ENCODE data around the gene CAMTA1.

The CAMTA1 gene

GRCh38 chr1:6963912-6964307 is 178.7 kb downstream of the CAMTA1 start:
- Histone ChIP-seq H3K79me2 (ENCODE audit: insufficient read depth, low read length) (no peaks in the 10 kb centered on the region), H3K27ac (ENCODE audit: low read length) (no peak overlapping the region), H2AFZ (ENCODE audit: low read depth, low read length) (no peak overlapping the region), H3K9me3 (ENCODE audit: insufficient read depth, low read length, severe bottlenecking) (no peaks in the 10 kb centered on the region), H3K4me2 (ENCODE audit: insufficient read depth, low read length) (no peak overlapping the region), H3K36me3 (ENCODE audit: insufficient read depth, low read length) (no peaks in the 10 kb centered on the region), H4K20me1 (ENCODE audit: insufficient read depth, low read length) (peaks cover 27% of the 10 kb centered on the region), H3K27me3 (ENCODE audit: insufficient read depth, low read length, poor library complexity) (peaks cover 14% of the 10 kb centered on the region), H3K9ac (ENCODE audit: low read depth, low read length) (no peak overlapping the region), H3K4me3 (ENCODE audit: low read depth in 1 of 2, low read length in 2 of 2) (no peak overlapping the region), H3K4me1 (ENCODE audit: insufficient read depth, low read length) (peaks cover 20% of the 10 kb centered on the region)
- ATAC-seq (ENCODE audit: insufficient read depth, low read depth) (no peak), DNase-seq (no peak)
- TF ChIP-seq CTCF (IDR thresholded peaks at IDR 0.05; ENCODE audit: borderline replicate concordance, extremely low read depth, low read length, poor library complexity, severe bottlenecking): no peak
- TF ChIP-seq EZH2 (IDR thresholded peaks at IDR 0.05; ENCODE audit: borderline replicate concordance, low read depth, low read length, severe bottlenecking): no peak

DNA sequence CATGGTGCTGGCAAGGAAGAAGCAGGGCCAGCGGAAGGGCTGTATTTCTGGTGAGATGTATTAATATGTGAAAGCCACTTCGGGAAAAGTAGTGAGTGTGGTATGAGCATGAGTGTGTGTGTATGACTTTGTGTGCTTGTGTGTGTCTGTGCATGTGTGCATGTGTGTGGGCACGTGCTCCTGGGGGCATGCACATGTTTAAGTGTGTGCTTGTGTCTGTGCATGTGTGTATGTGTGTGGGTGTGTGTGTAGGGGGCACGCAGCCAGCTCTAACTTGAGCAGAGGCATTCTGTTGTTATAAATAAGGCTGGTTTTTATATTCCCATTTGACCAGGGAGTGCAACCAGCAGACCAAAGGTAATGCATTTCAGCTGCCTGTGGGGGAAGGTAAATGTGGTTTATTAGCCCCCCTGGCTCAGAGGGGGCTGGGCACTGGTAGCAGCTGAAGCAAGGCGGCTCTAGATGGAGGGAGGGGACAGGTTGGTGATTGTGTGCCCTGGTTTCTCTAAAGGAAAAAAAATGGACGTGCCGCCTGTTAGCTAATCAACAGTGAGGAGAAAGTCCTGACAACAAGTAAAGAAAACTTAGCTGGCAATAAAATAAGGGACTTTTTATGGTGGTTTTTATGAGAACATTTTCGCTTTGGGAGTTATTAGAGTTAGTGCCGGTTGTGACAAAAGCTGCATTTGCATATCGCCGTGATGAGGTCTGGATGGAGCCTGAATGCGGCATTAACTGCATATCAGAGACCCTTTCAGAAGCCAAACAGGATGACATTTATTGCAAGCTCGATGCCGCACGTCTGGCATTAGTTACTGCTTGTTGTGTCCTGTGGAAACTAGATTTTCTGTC is 180.1 kb downstream of the CAMTA1 start:
- Histone ChIP-seq H3K9me3 (ENCODE audit: insufficient read depth, low read length, severe bottlenecking) (no peaks in the 10 kb centered on the region), H3K4me3 (ENCODE audit: low read depth in 1 of 2, low read length in 2 of 2) (no peak overlapping the region), H3K9ac (ENCODE audit: low read depth, low read length) (no peak overlapping the region), H3K27me3 (ENCODE audit: insufficient read depth, low read length, poor library complexity) (peaks cover 18% of the 10 kb centered on the region), H3K36me3 (ENCODE audit: insufficient read depth, low read length) (no peaks in the 10 kb centered on the region), H3K79me2 (ENCODE audit: insufficient read depth, low read length) (no peaks in the 10 kb centered on the region), H2AFZ (ENCODE audit: low read depth, low read length) (no peak overlapping the region), H3K27ac (ENCODE audit: low read length) (no peak overlapping the region), H4K20me1 (ENCODE audit: insufficient read depth, low read length) (peaks cover 33% of the 10 kb centered on the region), H3K4me1 (ENCODE audit: insufficient read depth, low read length) (peaks cover 30% of the 10 kb centered on the region), H3K4me2 (ENCODE audit: insufficient read depth, low read length) (no peak overlapping the region)
- DNase-seq: no peak
- ATAC-seq (ENCODE audit: insufficient read depth, low read depth): no peak
- TF ChIP-seq CTCF (IDR thresholded peaks at IDR 0.05; ENCODE audit: borderline replicate concordance, extremely low read depth, low read length, poor library complexity, severe bottlenecking): no peak
- no peak for TF ChIP-seq EZH2 (IDR thresholded peaks at IDR 0.05; ENCODE audit: borderline replicate concordance, low read depth, low read length, severe bottlenecking)

- no peak overlapping the region for H3K9ac ChIP-seq (ENCODE audit: low read depth, low read length)
- no peak overlapping the region for H3K4me3 ChIP-seq (ENCODE audit: low read depth in 1 of 2, low read length in 2 of 2)
- no peak overlapping the region for H3K4me2 ChIP-seq (ENCODE audit: insufficient read depth, low read length)
- peaks cover 33% of the 10 kb centered on the region for H4K20me1 ChIP-seq (ENCODE audit: insufficient read depth, low read length)
- peaks cover 18% of the 10 kb centered on the region for H3K27me3 ChIP-seq (ENCODE audit: insufficient read depth, low read length, poor library complexity)
- DNase-seq: no peak
- ATAC-seq (ENCODE audit: insufficient read depth, low read depth): no peak
- no peak overlapping the region for H3K27ac ChIP-seq (ENCODE audit: low read length)
- no peaks in the 10 kb centered on the region for H3K79me2 ChIP-seq (ENCODE audit: insufficient read depth, low read length)
- H2AFZ ChIP-seq (ENCODE audit: low read depth, low read length): no peak overlapping the region
- H3K36me3 ChIP-seq (ENCODE audit: insufficient read depth, low read length): no peaks in the 10 kb centered on the region
- H3K9me3 ChIP-seq (ENCODE audit: insufficient read depth, low read length, severe bottlenecking): no peaks in the 10 kb centered on the region
- TF ChIP-seq EZH2 (IDR thresholded peaks at IDR 0.05; ENCODE audit: borderline replicate concordance, low read depth, low read length, severe bottlenecking) (no peak), CTCF (IDR thresholded peaks at IDR 0.05; ENCODE audit: borderline replicate concordance, extremely low read depth, low read length, poor library complexity, severe bottlenecking) (no peak)
- peaks cover 30% of the 10 kb centered on the region for H3K4me1 ChIP-seq (ENCODE audit: insufficient read depth, low read length)
Observed at GRCh38 chr1:6965935-6966241, 180.6 kb downstream of the CAMTA1 start.

Data from DND-41 (cell line).